ENCODE results near the gene MED9. TPM values are rescaled to one million over a fixed set of nuclear protein-coding genes. Genes with fewer than 3 reads are reported as not detected.

Gene MED9
- total RNA-seq, 2 donors from 2014 or later: 18.4 to 20.5 TPM

DNA sequence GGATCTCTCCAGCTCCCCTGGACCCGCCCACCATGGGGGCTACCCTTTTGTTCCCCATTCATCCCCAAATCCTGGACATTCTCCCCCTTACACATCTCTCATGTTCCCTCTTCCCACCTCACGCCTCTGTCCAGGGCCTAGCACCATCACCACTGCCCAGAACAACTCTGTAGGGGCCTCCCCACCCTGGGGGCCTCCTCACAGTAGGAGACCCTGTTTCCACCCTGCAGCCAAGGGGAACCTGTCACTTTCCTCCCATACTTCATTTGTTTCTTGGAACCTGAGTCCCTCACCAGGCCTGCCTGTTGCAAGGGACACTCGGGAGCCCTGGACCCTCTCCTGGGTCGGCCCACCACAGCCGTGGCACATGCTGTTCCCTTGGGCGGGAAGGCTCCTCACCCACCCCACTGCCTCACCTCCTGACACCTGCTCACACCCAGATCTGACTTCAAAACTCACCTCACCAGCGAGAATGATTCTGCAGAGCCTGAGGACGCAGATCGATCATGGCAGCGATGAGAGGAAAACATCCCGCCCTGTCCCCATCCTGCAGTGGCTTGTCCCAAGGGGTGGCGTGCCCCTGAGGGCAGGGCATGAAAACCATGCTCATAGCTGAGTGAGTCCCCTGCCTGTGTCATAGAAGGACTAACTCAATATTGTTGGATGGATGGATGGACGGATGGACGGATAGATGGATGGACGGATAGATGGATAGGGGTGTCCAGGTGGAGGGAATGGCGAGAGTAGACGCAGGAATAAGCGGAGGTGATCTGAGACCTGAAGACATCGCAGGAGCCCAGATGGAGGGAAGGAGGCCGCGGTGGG is 26.2 kb downstream of the MED9 start:
- 91 to 96% methylated on average over 10 to 21 of the region's 21 CpGs for WGBS, 2 experiments (ENCODE audit: insufficient coverage in 1 of 2, insufficient read length in 1 of 2)
- Mint-ChIP-seq H3K27ac (no peak overlapping the region), H3K36me3 (ENCODE audit: low read depth) (no peaks in the 10 kb centered on the region), H3K27me3 (ENCODE audit: insufficient read depth) (peaks cover 5% of the 10 kb centered on the region), H3K4me3 (no peak overlapping the region), H3K4me1 (no peaks in the 10 kb centered on the region), H3K9me3 (no peaks in the 10 kb centered on the region)
- TF ChIP-seq, protein P1, sequence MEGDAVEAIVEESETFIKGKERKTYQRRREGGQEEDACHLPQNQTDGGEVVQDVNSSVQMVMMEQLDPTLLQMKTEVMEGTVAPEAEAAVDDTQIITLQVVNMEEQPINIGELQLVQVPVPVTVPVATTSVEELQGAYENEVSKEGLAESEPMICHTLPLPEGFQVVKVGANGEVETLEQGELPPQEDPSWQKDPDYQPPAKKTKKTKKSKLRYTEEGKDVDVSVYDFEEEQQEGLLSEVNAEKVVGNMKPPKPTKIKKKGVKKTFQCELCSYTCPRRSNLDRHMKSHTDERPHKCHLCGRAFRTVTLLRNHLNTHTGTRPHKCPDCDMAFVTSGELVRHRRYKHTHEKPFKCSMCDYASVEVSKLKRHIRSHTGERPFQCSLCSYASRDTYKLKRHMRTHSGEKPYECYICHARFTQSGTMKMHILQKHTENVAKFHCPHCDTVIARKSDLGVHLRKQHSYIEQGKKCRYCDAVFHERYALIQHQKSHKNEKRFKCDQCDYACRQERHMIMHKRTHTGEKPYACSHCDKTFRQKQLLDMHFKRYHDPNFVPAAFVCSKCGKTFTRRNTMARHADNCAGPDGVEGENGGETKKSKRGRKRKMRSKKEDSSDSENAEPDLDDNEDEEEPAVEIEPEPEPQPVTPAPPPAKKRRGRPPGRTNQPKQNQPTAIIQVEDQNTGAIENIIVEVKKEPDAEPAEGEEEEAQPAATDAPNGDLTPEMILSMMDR (conservative IDR thresholded peaks at IDR 0.05): no peak
- no peaks in the 10 kb centered on the region for H3K9me3 ChIP-seq (ENCODE audit: control insufficient read depth, low read length)
- no peak overlapping the region for H3K9ac ChIP-seq (ENCODE audit: extremely low read depth, low read length, poor library complexity, severe bottlenecking)
- no peaks in the 10 kb centered on the region for H3K4me1 ChIP-seq (ENCODE audit: control insufficient read depth, insufficient read depth, low read length)
- no peak for DNase-seq
- H3K27ac ChIP-seq (ENCODE audit: low read depth, low read length): no peak overlapping the region
- no peaks in the 10 kb centered on the region for H3K36me3 ChIP-seq (ENCODE audit: control insufficient read depth, insufficient read depth, low read length)
- no peak overlapping the region for H3K4me3 ChIP-seq (ENCODE audit: low read length)
- H3K27me3 ChIP-seq (ENCODE audit: control insufficient read depth, insufficient read depth, low read length, poor library complexity, severe bottlenecking): no peaks in the 10 kb centered on the region

DNA sequence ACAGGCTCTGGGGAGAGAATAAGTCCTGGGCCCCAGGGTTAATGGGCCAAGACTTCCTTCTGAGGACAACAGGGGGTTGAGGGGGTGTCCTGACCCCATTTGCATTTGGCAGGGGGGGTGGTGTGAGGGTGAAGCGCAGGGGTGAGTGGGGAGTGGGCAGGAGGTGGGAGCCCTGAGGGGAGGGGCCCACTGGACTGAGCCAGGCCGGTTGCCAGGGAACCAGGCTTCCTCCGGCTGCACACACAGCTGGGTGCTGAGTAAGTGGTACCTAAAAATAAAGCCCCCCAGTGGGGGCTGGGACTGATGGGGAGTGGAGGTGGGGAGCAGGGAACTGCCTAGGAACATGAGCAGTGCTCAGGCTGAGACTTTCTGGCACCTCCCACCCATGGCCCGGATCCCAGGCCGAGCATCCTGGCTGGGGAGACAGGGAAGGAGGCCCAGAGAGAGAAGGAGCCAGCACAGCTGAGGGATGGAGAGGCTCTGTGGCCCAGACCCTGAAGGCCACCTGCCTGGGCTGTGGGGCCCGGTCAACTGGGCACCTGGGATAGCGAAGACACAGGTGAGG is 26.8 kb downstream of the MED9 start:
- Histone ChIP-seq H3K4me3 (ENCODE audit: low read length) (no peak overlapping the region), H3K27me3 (ENCODE audit: control insufficient read depth, insufficient read depth, low read length, poor library complexity, severe bottlenecking) (no peaks in the 10 kb centered on the region), H3K27ac (ENCODE audit: low read depth, low read length) (no peak overlapping the region), H3K36me3 (ENCODE audit: control insufficient read depth, insufficient read depth, low read length) (no peaks in the 10 kb centered on the region), H3K4me1 (ENCODE audit: control insufficient read depth, insufficient read depth, low read length) (no peaks in the 10 kb centered on the region), H3K9ac (ENCODE audit: extremely low read depth, low read length, poor library complexity, severe bottlenecking) (no peak overlapping the region), H3K9me3 (ENCODE audit: control insufficient read depth, low read length) (no peaks in the 10 kb centered on the region)
- H3K4me3 Mint-ChIP-seq: no peak overlapping the region
- no peaks in the 10 kb centered on the region for H3K9me3 Mint-ChIP-seq
- TF ChIP-seq, protein P1 (conservative IDR thresholded peaks at IDR 0.05): no peak
- no peaks in the 10 kb centered on the region for H3K4me1 Mint-ChIP-seq
- peaks cover 4% of the 10 kb centered on the region for H3K27me3 Mint-ChIP-seq (ENCODE audit: insufficient read depth)
- no peaks in the 10 kb centered on the region for H3K36me3 Mint-ChIP-seq (ENCODE audit: low read depth)
- no peak overlapping the region for H3K27ac Mint-ChIP-seq
- DNase-seq: no peak
- WGBS, 2 experiments (ENCODE audit: insufficient coverage in 1 of 2, insufficient read length in 1 of 2): 81 to 88% methylated on average over 6 to 7 of the region's 7 CpGs

DNA sequence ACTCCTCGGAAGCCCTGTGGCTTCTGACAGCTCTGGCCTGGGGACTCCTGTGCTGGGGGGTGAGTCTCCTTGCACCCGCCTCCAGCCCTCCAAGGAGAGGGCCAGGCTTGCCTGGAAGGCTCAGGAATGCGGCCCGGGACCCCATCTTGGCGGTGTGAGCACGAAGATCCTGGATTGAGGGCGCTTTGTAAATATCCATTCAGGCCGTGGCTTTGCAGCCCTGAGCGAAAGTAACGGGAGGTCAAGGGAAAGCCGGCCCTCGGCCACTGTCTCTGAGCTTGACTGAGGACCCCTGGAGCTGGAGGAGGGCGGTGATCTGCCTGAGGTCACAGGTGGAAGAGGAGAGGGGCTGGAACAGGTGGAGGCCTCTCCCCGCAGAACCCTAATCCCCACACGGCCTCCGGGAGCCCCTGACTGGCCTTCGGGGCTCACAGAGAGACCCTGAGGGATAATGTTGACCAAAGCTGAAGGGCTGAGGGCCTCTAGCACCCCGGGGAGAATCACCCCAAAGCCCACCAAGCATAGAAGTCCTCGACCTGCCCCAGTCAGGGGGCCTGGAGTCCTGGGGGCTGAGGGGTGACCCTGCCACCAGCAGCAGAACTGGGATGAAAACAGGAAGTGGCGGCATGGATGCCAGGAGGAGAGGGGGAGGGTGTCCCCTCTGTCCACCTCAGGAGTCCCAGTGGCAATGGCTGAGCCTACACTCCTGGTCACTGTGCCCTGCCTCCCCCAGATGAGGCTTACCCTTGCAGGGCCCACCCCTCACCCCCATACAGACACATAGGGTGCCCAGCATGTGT is 27.7 kb downstream of the MED9 start:
- TF ChIP-seq, protein P1 (conservative IDR thresholded peaks at IDR 0.05): no peak
- Histone ChIP-seq H3K36me3 (ENCODE audit: control insufficient read depth, insufficient read depth, low read length) (no peaks in the 10 kb centered on the region), H3K4me3 (ENCODE audit: low read length) (no peak overlapping the region), H3K27me3 (ENCODE audit: control insufficient read depth, insufficient read depth, low read length, poor library complexity, severe bottlenecking) (no peaks in the 10 kb centered on the region), H3K4me1 (ENCODE audit: control insufficient read depth, insufficient read depth, low read length) (no peaks in the 10 kb centered on the region), H3K27ac (ENCODE audit: low read depth, low read length) (no peak overlapping the region), H3K9me3 (ENCODE audit: control insufficient read depth, low read length) (no peaks in the 10 kb centered on the region), H3K9ac (ENCODE audit: extremely low read depth, low read length, poor library complexity, severe bottlenecking) (no peak overlapping the region)
- Mint-ChIP-seq H3K4me3 (no peak overlapping the region), H3K4me1 (no peaks in the 10 kb centered on the region), H3K36me3 (ENCODE audit: low read depth) (no peaks in the 10 kb centered on the region), H3K27ac (no peak overlapping the region), H3K9me3 (no peaks in the 10 kb centered on the region), H3K27me3 (ENCODE audit: insufficient read depth) (no peaks in the 10 kb centered on the region)
- no peak for DNase-seq
- WGBS, 2 experiments (ENCODE audit: insufficient coverage in 1 of 2, insufficient read length in 1 of 2): 81 to 85% methylated on average over 15 to 20 of the region's 20 CpGs
